HepG2 (cell line): ENCODE measurements around the gene RPS28. TPM values are rescaled to one million over a fixed set of nuclear protein-coding genes. Genes with fewer than 3 reads are reported as not detected.
A peak's percentile ranks its signal among the peaks of the same experiment; 100 is the strongest.

Experiments used
- ATM ChIP-seq: fragments of 450-650 bp; IDR thresholded peaks from 2 replicates; pipeline ENCODE4 v1.7.1; 2017; ENCODE audit warnings: mild to moderate bottlenecking, borderline replicate concordance
- FOXJ3 ChIP-seq: sonication (generic); formaldehyde crosslinking; IDR thresholded peaks from 2 replicates; pipeline ENCODE4 v1.4.0; 2020; ENCODE audit warnings: missing genetic modification reagents, mild to moderate bottlenecking, borderline replicate concordance
- HMGA1 ChIP-seq: sonication (generic); formaldehyde crosslinking; conservative IDR thresholded peaks from 2 replicates; pipeline ENCODE4 v1.4.0; 2020; ENCODE audit warnings: missing genetic modification reagents
- IRF1 ChIP-seq: sonication (generic); formaldehyde crosslinking; IDR thresholded peaks from 2 replicates; pipeline ENCODE4 v1.4.0; 2020; ENCODE audit warnings: low read depth, mild to moderate bottlenecking, missing genetic modification reagents
- KLF9 ChIP-seq: IDR thresholded peaks from 2 replicates; pipeline ENCODE4 v1.6.1; 2016; ENCODE audit warnings: low read depth
- NFYB ChIP-seq: sonication (generic); formaldehyde crosslinking; IDR thresholded peaks from 2 replicates; pipeline ENCODE4 v1.4.0; 2020; ENCODE audit warnings: missing genetic modification reagents
- NR1H2 ChIP-seq: sonication (generic); formaldehyde crosslinking; IDR thresholded peaks from 2 replicates; pipeline ENCODE4 v1.8.1; 2022; ENCODE audit warnings: low read depth, missing genetic modification reagents, borderline replicate concordance
- SP1 ChIP-seq, 2 experiments: fragments of 450-650 bp in 1 of 2; sonication (generic) in 1 of 2; formaldehyde crosslinking in 1 of 2; IDR thresholded peaks; 2 replicates each; pipeline versions ENCODE4 v1.4.0 to v1.6.1; 2016 to 2020; ENCODE audit warnings: missing genetic modification reagents in 1 of 2
- SRSF1 ChIP-seq: fragments of 200-400 bp; formaldehyde crosslinking; optimal IDR thresholded peaks from 2 replicates; pipeline ENCODE3; 2017; ENCODE audit warnings: mild to moderate bottlenecking, low read depth, low read length, moderate library complexity
- TCF7L2 ChIP-seq: IDR thresholded peaks from 2 replicates; pipeline ENCODE4 v1.6.1; 2011; ENCODE audit warnings: mild to moderate bottlenecking, low read depth, low read length, moderate library complexity
- TEAD3 ChIP-seq: optimal IDR thresholded peaks from 2 replicates; pipeline ENCODE3; 2016; ENCODE audit warnings: borderline replicate concordance
- ZFP91 ChIP-seq: sonication (generic); formaldehyde crosslinking; IDR thresholded peaks from 2 replicates; pipeline ENCODE4 v1.9.0; 2022; ENCODE audit warnings: missing genetic modification reagents, mild to moderate bottlenecking, borderline replicate concordance
- ZNF124 ChIP-seq: sonication (generic); formaldehyde crosslinking; IDR thresholded peaks from 2 replicates; pipeline ENCODE4 v1.4.0; 2020; ENCODE audit warnings: missing genetic modification reagents
- ZNF143 ChIP-seq: sonication (generic); formaldehyde crosslinking; IDR thresholded peaks from 2 replicates; pipeline ENCODE4 v1.4.0; 2020; ENCODE audit warnings: missing genetic modification reagents
- ZNF275 ChIP-seq: sonication (generic); formaldehyde crosslinking; IDR thresholded peaks from 2 replicates; pipeline ENCODE4 v1.8.0; 2022; ENCODE audit warnings: missing genetic modification reagents, mild to moderate bottlenecking, inconsistent platforms, borderline replicate concordance
- ZNF460 ChIP-seq: sonication (generic); formaldehyde crosslinking; IDR thresholded peaks from 2 replicates; pipeline ENCODE4 v1.5.1; 2020; ENCODE audit warnings: missing genetic modification reagents, mild to moderate bottlenecking, borderline replicate concordance
- ZNF768 ChIP-seq: sonication (generic); formaldehyde crosslinking; IDR thresholded peaks from 2 replicates; pipeline ENCODE4 v1.4.0; 2020; ENCODE audit warnings: missing genetic modification reagents
- polyA plus RNA-seq, 8 experiments: library from polyadenylated mRNA; depleted of rRNA in 3 of 8; stranded (reverse) in 7 of 8; unstranded in 1 of 8; fragments of >200 nt; fragmentation: Illumina TruSeq in 4 of 8; extraction: Trizol in 4 of 8; gene quantifications; 2 replicates each; pipeline versions ENCODE4 v1.2.1 to v1.2.3, GENCODE V29; 2011 to 2016; ENCODE audit warnings: low read depth in 4 of 8, missing spikeins in 1 of 8, mixed read lengths in 1 of 8; ENCODE audit not compliant: insufficient read depth in 1 of 8
- total RNA-seq, 5 experiments: library from RNA; depleted of rRNA; stranded (reverse); fragments of >200 nt; fragmentation: Illumina TruSeq; extraction: Trizol; gene quantifications; 2 replicates each; pipeline ENCODE4 v1.2.3, GENCODE V29; 2016; ENCODE audit warnings: low read depth in 1 of 5
- TF ChIP-seq, protein P1 (sequence below): sonication (generic); formaldehyde crosslinking; IDR thresholded peaks from one replicate; pipeline ENCODE4 v1.5.1; 2020; ENCODE audit warnings: mild to moderate bottlenecking, missing genetic modification reagents; ENCODE audit errors: not compliant biosample characterization

Gene RPS28
- total and polyA plus RNA-seq, 2 of the 13 experiments (the other 11 are each of a cell fraction or from before 2014, with no cell fraction given), result 281 to 545 TPM

DNA sequence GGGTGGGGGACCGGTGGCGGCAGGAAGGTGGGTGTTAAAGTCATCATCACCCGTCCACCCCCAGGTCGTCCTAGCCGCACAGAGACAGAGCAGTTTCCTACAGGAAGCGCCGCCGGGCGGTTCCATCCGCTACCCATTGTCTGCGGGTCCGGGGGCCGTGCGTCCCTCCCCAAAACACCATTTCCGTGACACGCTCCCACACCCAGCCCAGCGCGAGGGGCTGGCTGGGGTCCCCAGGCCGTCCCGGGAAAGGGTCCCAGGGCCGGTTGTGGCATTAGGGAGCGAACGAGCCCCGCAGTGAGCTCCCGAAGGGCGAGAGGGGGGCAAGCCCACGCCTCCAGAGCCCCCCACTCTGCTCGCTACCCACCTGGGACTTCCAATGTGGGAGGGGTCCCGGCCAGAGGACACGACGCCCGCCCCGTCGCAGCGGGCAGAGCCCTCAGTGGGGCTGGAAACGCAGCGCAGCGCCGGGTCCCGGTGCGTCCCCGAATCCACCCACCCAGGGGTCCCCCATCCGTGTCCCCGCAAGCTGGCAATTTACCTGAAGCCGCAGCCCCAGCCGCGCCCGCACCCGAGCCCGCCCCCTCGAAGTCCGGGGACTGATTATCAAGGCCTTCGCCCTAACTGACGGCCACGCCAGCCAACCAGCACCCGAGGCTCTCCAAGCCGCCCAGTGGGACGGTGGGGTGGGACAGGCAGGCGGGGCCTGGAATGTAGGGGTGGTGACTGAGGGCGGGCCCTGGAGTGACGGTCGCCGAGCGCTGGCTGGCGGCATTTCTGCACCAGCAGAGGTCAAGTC is 21.6 kb downstream of the RPS28 start, which contains the start of gene KANK3 (continued):
- TF ChIP-seq ZFP91 (CRISPR knock-in tag) (peak; percentile 38; the same call in 1 of the 2 replicates), NR1H2 (CRISPR knock-in tag) (no peak), ZNF124 (CRISPR knock-in tag) (no peak), IRF1 (CRISPR knock-in tag) (no peak), KLF9 (no peak), SP1 (IDR thresholded peaks at IDR 0.05) (no peak), SP1 (CRISPR knock-in tag; IDR thresholded peaks at IDR 0.05) (peak; percentile 97), ATM (no peak), TCF7L2 (no peak), ZNF143 (no peak), HMGA1 (CRISPR knock-in tag) (no peak), ZNF275 (CRISPR knock-in tag) (no peak), NFYB (CRISPR knock-in tag) (peak; percentile 97), ZNF768 (CRISPR knock-in tag) (no peak), SRSF1 (peak; percentile 31), ZNF460 (CRISPR knock-in tag) (no peak), FOXJ3 (CRISPR knock-in tag) (no peak), TEAD3 (peak; percentile 99)
- TF ChIP-seq, protein P1, sequence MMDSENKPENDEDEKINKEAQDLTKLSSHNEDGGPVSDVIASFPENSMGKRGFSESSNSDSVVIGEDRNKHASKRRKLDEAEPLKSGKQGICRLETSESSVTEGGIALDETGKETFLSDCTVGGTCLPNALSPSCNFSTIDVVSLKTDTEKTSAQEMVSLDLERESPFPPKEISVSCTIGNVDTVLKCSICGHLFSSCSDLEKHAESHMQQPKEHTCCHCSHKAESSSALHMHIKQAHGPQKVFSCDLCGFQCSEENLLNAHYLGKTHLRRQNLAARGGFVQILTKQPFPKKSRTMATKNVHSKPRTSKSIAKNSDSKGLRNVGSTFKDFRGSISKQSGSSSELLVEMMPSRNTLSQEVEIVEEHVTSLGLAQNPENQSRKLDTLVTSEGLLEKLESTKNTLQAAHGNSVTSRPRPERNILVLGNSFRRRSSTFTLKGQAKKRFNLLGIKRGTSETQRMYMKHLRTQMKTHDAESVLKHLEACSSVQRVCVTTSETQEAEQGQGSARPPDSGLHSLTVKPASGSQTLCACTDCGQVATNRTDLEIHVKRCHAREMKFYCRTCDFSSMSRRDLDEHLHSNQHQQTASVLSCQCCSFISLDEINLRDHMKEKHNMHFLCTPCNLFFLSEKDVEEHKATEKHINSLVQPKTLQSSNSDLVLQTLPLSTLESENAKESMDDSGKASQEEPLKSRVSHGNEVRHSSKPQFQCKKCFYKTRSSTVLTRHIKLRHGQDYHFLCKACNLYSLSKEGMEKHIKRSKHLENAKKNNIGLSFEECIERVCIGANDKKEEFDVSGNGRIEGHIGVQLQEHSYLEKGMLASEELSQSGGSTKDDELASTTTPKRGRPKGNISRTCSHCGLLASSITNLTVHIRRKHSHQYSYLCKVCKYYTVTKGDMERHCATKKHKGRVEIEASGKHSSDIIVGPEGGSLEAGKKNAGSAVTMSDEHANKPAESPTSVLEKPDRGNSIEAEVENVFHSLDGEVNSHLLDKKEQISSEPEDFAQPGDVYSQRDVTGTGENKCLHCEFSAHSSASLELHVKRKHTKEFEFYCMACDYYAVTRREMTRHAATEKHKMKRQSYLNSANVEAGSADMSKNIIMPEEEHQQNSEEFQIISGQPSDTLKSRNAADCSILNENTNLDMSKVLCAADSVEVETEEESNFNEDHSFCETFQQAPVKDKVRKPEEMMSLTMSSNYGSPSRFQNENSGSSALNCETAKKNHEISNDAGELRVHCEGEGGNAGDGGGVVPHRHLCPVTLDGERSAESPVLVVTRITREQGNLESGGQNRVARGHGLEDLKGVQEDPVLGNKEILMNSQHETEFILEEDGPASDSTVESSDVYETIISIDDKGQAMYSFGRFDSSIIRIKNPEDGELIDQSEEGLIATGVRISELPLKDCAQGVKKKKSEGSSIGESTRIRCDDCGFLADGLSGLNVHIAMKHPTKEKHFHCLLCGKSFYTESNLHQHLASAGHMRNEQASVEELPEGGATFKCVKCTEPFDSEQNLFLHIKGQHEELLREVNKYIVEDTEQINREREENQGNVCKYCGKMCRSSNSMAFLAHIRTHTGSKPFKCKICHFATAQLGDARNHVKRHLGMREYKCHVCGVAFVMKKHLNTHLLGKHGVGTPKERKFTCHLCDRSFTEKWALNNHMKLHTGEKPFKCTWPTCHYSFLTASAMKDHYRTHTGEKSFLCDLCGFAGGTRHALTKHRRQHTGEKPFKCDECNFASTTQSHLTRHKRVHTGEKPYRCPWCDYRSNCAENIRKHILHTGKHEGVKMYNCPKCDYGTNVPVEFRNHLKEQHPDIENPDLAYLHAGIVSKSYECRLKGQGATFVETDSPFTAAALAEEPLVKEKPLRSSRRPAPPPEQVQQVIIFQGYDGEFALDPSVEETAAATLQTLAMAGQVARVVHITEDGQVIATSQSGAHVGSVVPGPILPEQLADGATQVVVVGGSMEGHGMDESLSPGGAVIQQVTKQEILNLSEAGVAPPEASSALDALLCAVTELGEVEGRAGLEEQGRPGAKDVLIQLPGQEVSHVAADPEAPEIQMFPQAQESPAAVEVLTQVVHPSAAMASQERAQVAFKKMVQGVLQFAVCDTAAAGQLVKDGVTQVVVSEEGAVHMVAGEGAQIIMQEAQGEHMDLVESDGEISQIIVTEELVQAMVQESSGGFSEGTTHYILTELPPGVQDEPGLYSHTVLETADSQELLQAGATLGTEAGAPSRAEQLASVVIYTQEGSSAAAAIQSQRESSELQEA (CRISPR knock-in tag), result no peak
